ENCODE results near the gene RDH12.
A peak's percentile ranks its signal among the peaks of the same experiment; 100 is the strongest.
"Not testable (repeated sequence)": the region's sequence is repeated elsewhere in the genome, so short reads cannot be mapped to it uniquely, and the experiment has no call there.

Gene RDH12

GRCh38 chr14:67709346-67709745 lies 7.7 kb downstream of the RDH12 start:
- DNase-seq, result not testable (repeated sequence)

- not testable (repeated sequence) for DNase-seq
These were observed 8.1 kb downstream of the RDH12 start for GRCh38 chr14:67709796-67710195.

GRCh38 chr14:67710209-67710608 lies 8.5 kb downstream of the RDH12 start:
- no peak for DNase-seq

- DNase-seq, result no peak
These were observed 15.4 kb downstream of the RDH12 start for GRCh38 chr14:67717048-67717447.

GRCh38 chr14:67718265-67718664 lies 16.6 kb downstream of the RDH12 start:
- DNase-seq, result no peak

- not testable (repeated sequence) for DNase-seq
These were observed 17.7 kb downstream of the RDH12 start for GRCh38 chr14:67719385-67719784.

- DNase-seq, result no peak
These were observed 18.2 kb downstream of the RDH12 start for GRCh38 chr14:67719866-67720265.

GRCh38 chr14:67721875-67722274 lies 20.2 kb downstream of the RDH12 start:
- no peak for DNase-seq

- DNase-seq, result peak; percentile 75
These were observed 20.6 kb downstream of the RDH12 start for GRCh38 chr14:67722293-67722692.

GRCh38 chr14:67725171-67725570 lies 23.5 kb downstream of the RDH12 start:
- no peak for DNase-seq

GRCh38 chr14:67727361-67727760 lies 25.7 kb downstream of the RDH12 start:
- DNase-seq, result no peak

- DNase-seq, result no peak
These were observed 26.6 kb downstream of the RDH12 start for GRCh38 chr14:67728258-67728657.

- DNase-seq, result no peak
These were observed 27.6 kb downstream of the RDH12 start for GRCh38 chr14:67729072-67729885.

- no peak for DNase-seq
These were observed 31.9 kb downstream of the RDH12 start for GRCh38 chr14:67733616-67734015.

- no peak for DNase-seq
These were observed 33.0 kb downstream of the RDH12 start for GRCh38 chr14:67734675-67735074.

- peak; percentile 54 for DNase-seq
These were observed 33.9 kb downstream of the RDH12 start for GRCh38 chr14:67735336-67736147.

- no peak for DNase-seq
These were observed 35.1 kb downstream of the RDH12 start for GRCh38 chr14:67736771-67737170.

- DNase-seq, result no peak
These were observed 37.2 kb downstream of the RDH12 start for GRCh38 chr14:67738740-67739504.

- DNase-seq, result no peak
These were observed 42.4 kb downstream of the RDH12 start for GRCh38 chr14:67744046-67744445.

- DNase-seq, result no peak
These were observed 45.2 kb downstream of the RDH12 start for GRCh38 chr14:67746927-67747326.

GRCh38 chr14:67748312-67748711 lies 46.6 kb downstream of the RDH12 start:
- DNase-seq, result no peak

GRCh38 chr14:67749341-67750084 lies 47.8 kb downstream of the RDH12 start:
- no peak for DNase-seq

GRCh38 chr14:67756496-67756895 lies 54.8 kb downstream of the RDH12 start:
- DNase-seq, result no peak

Data from right forelimb (tissue), 1 donor.